ENCODE measurements around the gene DNM3.

DNM3 gene

DNA sequence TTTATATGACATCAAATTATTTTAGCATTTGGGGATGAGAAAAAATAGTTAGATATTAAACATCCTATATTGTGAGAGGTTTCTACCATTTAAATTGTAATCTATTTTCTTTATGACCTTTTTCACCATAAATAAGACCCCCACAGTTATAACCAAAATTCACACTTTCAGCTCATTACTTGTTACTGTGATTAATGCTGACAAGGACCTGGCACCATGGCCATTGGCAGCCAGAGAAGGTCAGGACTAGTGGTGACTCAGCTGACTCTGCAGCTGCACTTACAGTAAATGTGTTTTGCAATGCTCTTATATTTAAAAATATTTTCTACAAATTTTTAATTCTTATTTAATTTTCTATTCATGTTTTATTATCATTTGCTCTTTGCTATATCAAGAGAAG is 445.9 kb downstream of the DNM3 start:
- Histone ChIP-seq H3K27ac (ENCODE audit: poor library complexity, severe bottlenecking) (no peak overlapping the region), H3K4me3 (ENCODE audit: severe bottlenecking) (no peak overlapping the region), H3K36me3 (ENCODE audit: low read depth) (no peaks in the 10 kb centered on the region), H3K9me3 (ENCODE audit: severe bottlenecking) (no peaks in the 10 kb centered on the region), H3K4me1 (ENCODE audit: insufficient read depth, poor library complexity, severe bottlenecking) (peaks cover 7% of the 10 kb centered on the region), H3K27me3 (ENCODE audit: insufficient read depth, poor library complexity, severe bottlenecking) (no peaks in the 10 kb centered on the region)
- ATAC-seq (ENCODE audit: low read depth) (peak; percentile 54; the same call in 1 of the 3 replicates), DNase-seq (ENCODE audit: low spot score) (no peak)
- TF ChIP-seq, protein P1, sequence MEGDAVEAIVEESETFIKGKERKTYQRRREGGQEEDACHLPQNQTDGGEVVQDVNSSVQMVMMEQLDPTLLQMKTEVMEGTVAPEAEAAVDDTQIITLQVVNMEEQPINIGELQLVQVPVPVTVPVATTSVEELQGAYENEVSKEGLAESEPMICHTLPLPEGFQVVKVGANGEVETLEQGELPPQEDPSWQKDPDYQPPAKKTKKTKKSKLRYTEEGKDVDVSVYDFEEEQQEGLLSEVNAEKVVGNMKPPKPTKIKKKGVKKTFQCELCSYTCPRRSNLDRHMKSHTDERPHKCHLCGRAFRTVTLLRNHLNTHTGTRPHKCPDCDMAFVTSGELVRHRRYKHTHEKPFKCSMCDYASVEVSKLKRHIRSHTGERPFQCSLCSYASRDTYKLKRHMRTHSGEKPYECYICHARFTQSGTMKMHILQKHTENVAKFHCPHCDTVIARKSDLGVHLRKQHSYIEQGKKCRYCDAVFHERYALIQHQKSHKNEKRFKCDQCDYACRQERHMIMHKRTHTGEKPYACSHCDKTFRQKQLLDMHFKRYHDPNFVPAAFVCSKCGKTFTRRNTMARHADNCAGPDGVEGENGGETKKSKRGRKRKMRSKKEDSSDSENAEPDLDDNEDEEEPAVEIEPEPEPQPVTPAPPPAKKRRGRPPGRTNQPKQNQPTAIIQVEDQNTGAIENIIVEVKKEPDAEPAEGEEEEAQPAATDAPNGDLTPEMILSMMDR (IDR thresholded peaks at IDR 0.05; ENCODE audit: poor library complexity, severe bottlenecking) = no peak

DNA sequence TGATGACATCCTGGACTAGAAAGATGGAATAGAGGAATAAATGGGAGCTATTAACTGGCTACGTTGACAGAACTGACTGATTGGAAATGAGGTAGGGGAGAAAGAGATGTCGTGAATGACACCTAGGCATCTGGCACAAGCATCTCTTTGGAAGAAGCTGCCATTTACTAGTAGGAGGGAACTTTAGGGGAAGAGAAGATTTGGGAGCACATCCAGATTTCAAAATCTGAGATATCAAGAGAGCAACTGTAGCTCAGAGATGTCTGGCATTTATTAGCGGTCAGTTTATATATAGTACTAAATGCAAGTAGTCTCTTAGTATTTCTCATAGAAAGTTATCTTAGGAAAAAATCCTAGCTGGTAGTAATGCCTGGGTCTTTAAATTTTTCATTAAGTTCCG is 447.3 kb downstream of the DNM3 start:
- no peak overlapping the region for H3K4me3 ChIP-seq (ENCODE audit: severe bottlenecking)
- no peaks in the 10 kb centered on the region for H3K27me3 ChIP-seq (ENCODE audit: insufficient read depth, poor library complexity, severe bottlenecking)
- TF ChIP-seq, protein P1 (IDR thresholded peaks at IDR 0.05; ENCODE audit: poor library complexity, severe bottlenecking) = no peak
- no peaks in the 10 kb centered on the region for H3K9me3 ChIP-seq (ENCODE audit: severe bottlenecking)
- ATAC-seq (ENCODE audit: low read depth) = no peak
- H3K27ac ChIP-seq (ENCODE audit: poor library complexity, severe bottlenecking) = no peak overlapping the region
- H3K36me3 ChIP-seq (ENCODE audit: low read depth) = no peaks in the 10 kb centered on the region
- no peak for DNase-seq (ENCODE audit: low spot score)
- peaks cover 7% of the 10 kb centered on the region for H3K4me1 ChIP-seq (ENCODE audit: insufficient read depth, poor library complexity, severe bottlenecking)

DNA sequence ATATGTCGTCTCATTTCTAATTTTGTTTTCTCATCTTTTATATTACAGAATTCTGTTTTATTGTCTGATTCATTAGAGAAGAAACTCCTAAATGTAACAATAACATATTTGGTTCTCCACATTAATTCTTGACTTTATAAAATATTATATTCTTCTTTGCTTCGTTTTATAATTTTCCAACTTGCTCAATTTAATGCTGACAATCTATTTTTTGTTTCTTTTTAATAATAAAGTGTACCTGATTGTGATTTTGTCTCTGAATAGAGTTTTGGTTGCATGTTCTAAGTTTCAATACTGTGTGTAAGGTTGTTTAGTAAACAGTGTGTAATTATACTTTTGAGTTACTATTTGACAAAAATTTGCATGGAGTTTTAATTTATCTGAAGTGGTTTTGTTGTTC is 448.1 kb downstream of the DNM3 start:
- TF ChIP-seq, protein P1 (IDR thresholded peaks at IDR 0.05; ENCODE audit: poor library complexity, severe bottlenecking) = no peak
- no peak for ATAC-seq (ENCODE audit: low read depth)
- Histone ChIP-seq H3K4me3 (ENCODE audit: severe bottlenecking) (no peak overlapping the region), H3K27me3 (ENCODE audit: insufficient read depth, poor library complexity, severe bottlenecking) (no peaks in the 10 kb centered on the region), H3K9me3 (ENCODE audit: severe bottlenecking) (no peaks in the 10 kb centered on the region), H3K27ac (ENCODE audit: poor library complexity, severe bottlenecking) (no peak overlapping the region), H3K36me3 (ENCODE audit: low read depth) (no peaks in the 10 kb centered on the region), H3K4me1 (ENCODE audit: insufficient read depth, poor library complexity, severe bottlenecking) (peaks cover 7% of the 10 kb centered on the region)
- DNase-seq (ENCODE audit: low spot score) = no peak

DNA sequence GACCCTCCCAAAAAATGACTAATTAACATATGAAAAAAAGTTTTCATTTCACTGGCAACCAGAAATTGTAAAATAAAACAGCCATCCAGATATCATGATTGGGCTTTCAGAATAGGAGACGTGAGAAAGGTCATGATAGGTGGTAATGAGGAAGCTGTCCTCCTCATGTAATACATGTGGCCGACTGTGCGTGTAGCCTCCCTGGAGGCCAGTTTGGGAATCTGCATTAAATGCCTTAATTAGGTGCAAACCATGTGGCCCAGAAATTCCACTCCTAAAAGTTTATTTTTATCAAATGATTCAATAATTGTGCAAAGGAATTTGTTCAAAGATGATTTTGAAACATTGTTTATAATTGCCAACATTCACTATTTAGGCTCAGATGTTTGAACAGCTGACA is 451.5 kb downstream of the DNM3 start:
- no peaks in the 10 kb centered on the region for H3K9me3 ChIP-seq (ENCODE audit: severe bottlenecking)
- DNase-seq (ENCODE audit: low spot score) = no peak
- H3K27me3 ChIP-seq (ENCODE audit: insufficient read depth, poor library complexity, severe bottlenecking) = no peaks in the 10 kb centered on the region
- TF ChIP-seq, protein P1 (IDR thresholded peaks at IDR 0.05; ENCODE audit: poor library complexity, severe bottlenecking) = no peak
- no peaks in the 10 kb centered on the region for H3K36me3 ChIP-seq (ENCODE audit: low read depth)
- ATAC-seq (ENCODE audit: low read depth) = no peak
- no peak overlapping the region for H3K27ac ChIP-seq (ENCODE audit: poor library complexity, severe bottlenecking)
- H3K4me1 ChIP-seq (ENCODE audit: insufficient read depth, poor library complexity, severe bottlenecking) = no peaks in the 10 kb centered on the region
- H3K4me3 ChIP-seq (ENCODE audit: severe bottlenecking) = no peak overlapping the region

DNA sequence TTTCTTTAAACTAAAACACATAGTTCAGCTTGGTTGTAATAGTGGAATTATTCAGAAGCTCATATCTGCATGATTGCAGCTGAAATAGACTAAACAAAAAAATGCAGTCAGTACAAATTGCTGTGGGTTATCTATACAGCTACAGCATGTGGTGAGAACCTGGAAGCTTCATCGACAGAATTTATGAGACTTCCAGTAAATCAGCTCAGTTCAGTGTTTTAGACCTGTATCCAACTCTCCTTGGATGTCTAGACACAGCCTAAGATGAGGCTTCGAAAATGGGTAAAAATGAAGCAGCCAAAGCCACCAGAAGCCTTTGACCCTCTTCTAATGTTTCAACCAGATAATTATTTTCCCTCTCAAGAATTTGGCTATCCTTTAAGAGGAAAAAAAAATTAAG is 452.1 kb downstream of the DNM3 start:
- H3K4me3 ChIP-seq (ENCODE audit: severe bottlenecking) = no peak overlapping the region
- ATAC-seq (ENCODE audit: low read depth) = no peak
- DNase-seq (ENCODE audit: low spot score) = no peak

More for the DNA sequence above, 452.1 kb downstream of the DNM3 start:
- Histone ChIP-seq H3K27me3 (ENCODE audit: insufficient read depth, poor library complexity, severe bottlenecking) (no peaks in the 10 kb centered on the region), H3K9me3 (ENCODE audit: severe bottlenecking) (no peaks in the 10 kb centered on the region), H3K36me3 (ENCODE audit: low read depth) (no peaks in the 10 kb centered on the region), H3K4me1 (ENCODE audit: insufficient read depth, poor library complexity, severe bottlenecking) (no peaks in the 10 kb centered on the region), H3K27ac (ENCODE audit: poor library complexity, severe bottlenecking) (no peak overlapping the region)
- TF ChIP-seq, protein P1 (IDR thresholded peaks at IDR 0.05; ENCODE audit: poor library complexity, severe bottlenecking) = no peak
